Breast epithelium (tissue), 3 donors: ENCODE measurements around the gene LAMA3.

Source experiments
- POLR2AphosphoS5 ChIP-seq, 3 donors: sonication (generic); formaldehyde crosslinking; IDR thresholded peaks; one replicate each; pipeline ENCODE4 v1.6.1; 2017; ENCODE audit warnings: antibody characterized with exemption in 3 of 3
- TF ChIP-seq, protein P1 (sequence below), 3 donors: fragments of 450-650 bp; IDR thresholded peaks; one replicate each; pipeline ENCODE4 v1.5.1; 2016 to 2017; ENCODE audit warnings: antibody characterized with exemption in 3 of 3, mild to moderate bottlenecking in 3 of 3, moderate library complexity in 3 of 3

DNA sequence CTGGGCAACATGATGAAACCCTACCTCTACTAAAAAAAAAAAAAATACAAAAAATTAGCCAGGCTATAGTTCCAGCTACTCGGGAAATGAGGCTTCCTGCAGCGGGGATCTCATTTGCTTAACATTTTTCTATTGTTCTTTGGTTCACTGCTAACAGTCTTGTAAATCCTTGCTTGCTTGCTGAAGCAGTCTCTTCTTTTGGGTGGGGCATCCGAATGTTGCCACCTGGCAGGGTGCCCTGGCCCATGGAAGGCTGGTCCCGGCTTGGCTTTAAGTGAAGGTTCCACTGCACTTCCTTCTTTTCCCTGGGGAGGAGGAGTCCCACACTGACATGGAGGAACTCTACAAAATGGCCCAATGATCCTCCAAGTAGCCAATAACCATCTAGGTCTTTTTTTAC is 20.5 kb upstream of the LAMA3 start:
- TF ChIP-seq POLR2AphosphoS5 (IDR thresholded peaks at IDR 0.05), result no peak
- TF ChIP-seq, protein P1, sequence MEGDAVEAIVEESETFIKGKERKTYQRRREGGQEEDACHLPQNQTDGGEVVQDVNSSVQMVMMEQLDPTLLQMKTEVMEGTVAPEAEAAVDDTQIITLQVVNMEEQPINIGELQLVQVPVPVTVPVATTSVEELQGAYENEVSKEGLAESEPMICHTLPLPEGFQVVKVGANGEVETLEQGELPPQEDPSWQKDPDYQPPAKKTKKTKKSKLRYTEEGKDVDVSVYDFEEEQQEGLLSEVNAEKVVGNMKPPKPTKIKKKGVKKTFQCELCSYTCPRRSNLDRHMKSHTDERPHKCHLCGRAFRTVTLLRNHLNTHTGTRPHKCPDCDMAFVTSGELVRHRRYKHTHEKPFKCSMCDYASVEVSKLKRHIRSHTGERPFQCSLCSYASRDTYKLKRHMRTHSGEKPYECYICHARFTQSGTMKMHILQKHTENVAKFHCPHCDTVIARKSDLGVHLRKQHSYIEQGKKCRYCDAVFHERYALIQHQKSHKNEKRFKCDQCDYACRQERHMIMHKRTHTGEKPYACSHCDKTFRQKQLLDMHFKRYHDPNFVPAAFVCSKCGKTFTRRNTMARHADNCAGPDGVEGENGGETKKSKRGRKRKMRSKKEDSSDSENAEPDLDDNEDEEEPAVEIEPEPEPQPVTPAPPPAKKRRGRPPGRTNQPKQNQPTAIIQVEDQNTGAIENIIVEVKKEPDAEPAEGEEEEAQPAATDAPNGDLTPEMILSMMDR (IDR thresholded peaks at IDR 0.05), result no peak
